ENCODE results near the gene CORO1A.
"Not testable (repeated sequence)": the region's sequence is repeated elsewhere in the genome, so short reads cannot be mapped to it uniquely, and the experiment has no call there.

DNA sequence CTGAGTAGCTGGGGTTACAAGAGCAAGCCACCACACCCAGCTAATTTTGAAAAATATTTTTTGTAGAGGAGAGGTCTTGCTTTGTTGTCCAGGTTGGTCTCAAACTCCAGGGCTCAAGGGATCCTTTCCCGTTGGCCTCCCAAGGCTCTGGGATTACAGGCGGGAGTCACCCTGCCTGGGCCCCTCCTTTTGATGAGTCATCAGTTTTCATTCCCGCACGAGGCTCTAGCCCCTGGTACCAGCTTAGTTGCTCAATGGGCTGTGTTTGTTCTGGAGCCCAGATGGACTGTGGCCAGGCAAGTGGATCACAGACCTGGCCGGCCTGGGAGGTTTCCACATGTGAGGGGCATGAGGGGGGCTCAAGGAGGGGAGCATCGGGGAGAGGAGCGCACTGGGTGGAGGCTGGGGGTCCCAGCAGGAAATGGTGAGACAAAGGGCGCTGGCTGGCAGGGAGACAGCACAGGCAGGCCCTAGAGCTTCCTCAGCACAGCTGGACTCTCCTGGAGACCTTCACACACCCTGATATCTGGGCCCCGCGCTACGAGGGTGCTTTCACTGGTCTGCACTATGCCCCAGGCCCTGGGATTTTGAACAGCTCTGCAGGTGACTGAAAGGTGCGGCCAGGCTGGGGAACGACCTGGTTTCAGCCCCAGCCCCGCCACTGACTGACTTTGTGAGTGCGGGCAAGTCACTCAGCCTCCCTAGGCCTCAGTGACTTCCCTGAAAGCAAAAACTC, 16.4 kb downstream of the CORO1A start:
- TF ChIP-seq, protein P1, sequence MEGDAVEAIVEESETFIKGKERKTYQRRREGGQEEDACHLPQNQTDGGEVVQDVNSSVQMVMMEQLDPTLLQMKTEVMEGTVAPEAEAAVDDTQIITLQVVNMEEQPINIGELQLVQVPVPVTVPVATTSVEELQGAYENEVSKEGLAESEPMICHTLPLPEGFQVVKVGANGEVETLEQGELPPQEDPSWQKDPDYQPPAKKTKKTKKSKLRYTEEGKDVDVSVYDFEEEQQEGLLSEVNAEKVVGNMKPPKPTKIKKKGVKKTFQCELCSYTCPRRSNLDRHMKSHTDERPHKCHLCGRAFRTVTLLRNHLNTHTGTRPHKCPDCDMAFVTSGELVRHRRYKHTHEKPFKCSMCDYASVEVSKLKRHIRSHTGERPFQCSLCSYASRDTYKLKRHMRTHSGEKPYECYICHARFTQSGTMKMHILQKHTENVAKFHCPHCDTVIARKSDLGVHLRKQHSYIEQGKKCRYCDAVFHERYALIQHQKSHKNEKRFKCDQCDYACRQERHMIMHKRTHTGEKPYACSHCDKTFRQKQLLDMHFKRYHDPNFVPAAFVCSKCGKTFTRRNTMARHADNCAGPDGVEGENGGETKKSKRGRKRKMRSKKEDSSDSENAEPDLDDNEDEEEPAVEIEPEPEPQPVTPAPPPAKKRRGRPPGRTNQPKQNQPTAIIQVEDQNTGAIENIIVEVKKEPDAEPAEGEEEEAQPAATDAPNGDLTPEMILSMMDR (IDR thresholded peaks at IDR 0.05), result not testable (repeated sequence)
- not testable (repeated sequence) for TF ChIP-seq POLR2A (IDR thresholded peaks at IDR 0.05)
